Loucy (cell line): Measurements from ENCODE around the gene SLIT1.

Experiments
- EZH2phosphoT487 ChIP-seq: fragments of 200-600 bp; IDR thresholded peaks from 2 replicates; pipeline ENCODE4 v1.6.1; 2018; ENCODE audit warnings: antibody characterized with exemption, mild to moderate bottlenecking, moderate library complexity, borderline replicate concordance
- TF ChIP-seq, protein P1 (sequence below): fragments of 200-600 bp; sonication (generic); conservative IDR thresholded peaks from 2 replicates; pipeline ENCODE4 v1.5.1; 2014; ENCODE audit warnings: mild to moderate bottlenecking, antibody characterized with exemption, low read length

- TF ChIP-seq, protein P1, sequence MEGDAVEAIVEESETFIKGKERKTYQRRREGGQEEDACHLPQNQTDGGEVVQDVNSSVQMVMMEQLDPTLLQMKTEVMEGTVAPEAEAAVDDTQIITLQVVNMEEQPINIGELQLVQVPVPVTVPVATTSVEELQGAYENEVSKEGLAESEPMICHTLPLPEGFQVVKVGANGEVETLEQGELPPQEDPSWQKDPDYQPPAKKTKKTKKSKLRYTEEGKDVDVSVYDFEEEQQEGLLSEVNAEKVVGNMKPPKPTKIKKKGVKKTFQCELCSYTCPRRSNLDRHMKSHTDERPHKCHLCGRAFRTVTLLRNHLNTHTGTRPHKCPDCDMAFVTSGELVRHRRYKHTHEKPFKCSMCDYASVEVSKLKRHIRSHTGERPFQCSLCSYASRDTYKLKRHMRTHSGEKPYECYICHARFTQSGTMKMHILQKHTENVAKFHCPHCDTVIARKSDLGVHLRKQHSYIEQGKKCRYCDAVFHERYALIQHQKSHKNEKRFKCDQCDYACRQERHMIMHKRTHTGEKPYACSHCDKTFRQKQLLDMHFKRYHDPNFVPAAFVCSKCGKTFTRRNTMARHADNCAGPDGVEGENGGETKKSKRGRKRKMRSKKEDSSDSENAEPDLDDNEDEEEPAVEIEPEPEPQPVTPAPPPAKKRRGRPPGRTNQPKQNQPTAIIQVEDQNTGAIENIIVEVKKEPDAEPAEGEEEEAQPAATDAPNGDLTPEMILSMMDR = no peak
- TF ChIP-seq EZH2phosphoT487 = no peak
Measured at GRCh38 chr10:97040248-97040584, 145.5 kb downstream of the SLIT1 start.
